HG03108 (cell line): Measurements from ENCODE around the gene KLK8.

ENCODE experiments used
- ATAC-seq: cut with Tn5 transposase; IDR thresholded peaks from one replicate; pipeline ENCODE4 v1.9.1; 2021; ENCODE audit warnings: moderate library complexity; ENCODE audit not compliant: unreplicated experiment

KLK8 gene

GRCh38 chr19:51018745-51019543, 17.5 kb upstream of the KLK8 start:
- ATAC-seq, result no peak

- no peak for ATAC-seq
Measured at GRCh38 chr19:51016798-51017683, 15.6 kb upstream of the KLK8 start.

DNA sequence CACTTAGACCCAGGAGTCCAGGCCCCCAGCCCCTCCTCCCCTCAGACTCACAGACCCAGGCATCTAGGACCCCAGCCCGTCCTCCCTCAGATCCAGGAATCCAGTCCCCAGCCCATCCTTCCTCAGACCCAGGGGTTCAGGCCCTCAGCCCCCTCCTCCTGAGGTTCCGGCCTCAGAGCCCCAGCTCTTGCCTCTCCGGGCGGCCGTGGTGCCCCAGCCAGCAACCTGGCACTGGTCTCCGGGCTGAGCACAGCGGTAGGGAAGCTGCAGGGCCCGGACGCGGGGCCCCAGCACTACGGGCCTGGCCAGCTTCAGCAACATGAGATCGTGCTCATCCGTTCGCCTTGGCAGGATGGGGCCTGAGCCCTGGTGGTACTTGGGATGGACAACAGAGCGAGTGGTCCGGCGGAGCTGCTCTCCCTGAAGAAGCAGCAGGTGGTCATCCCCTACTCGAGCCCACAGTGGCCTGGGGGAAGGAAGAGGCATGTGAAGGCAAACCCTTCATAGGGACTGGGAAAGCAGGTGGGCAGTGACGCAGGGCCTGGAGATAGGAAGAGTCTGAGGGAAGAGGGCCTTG, 14.4 kb upstream of the KLK8 start:
- ATAC-seq, result no peak

DNA sequence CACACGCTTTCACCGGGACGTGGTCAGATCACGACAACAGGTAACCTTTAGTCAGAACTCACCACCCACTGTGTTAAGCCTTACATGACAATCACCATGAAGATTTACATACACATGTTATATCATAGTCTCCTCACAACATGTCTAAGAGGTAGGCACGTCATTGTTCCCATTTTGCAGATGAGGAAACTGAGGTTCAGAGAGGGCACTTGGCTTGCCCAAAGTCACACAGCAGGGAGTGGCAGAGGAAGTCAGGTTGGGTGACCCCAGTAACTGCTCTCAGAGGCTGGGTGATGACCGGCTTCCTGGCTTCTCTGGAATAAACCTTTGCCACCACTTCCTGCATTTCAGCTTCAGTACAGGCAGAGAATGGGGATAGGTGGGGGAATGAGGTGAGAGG, 12.8 kb upstream of the KLK8 start:
- ATAC-seq, result no peak

GRCh38 chr19:51012661-51013190, 11.3 kb upstream of the KLK8 start:
- ATAC-seq, result no peak

GRCh38 chr19:51010066-51010795, 8.8 kb upstream of the KLK8 start:
- no peak for ATAC-seq

- ATAC-seq, result no peak
Measured at GRCh38 chr19:51009061-51009891, 7.9 kb upstream of the KLK8 start.

DNA sequence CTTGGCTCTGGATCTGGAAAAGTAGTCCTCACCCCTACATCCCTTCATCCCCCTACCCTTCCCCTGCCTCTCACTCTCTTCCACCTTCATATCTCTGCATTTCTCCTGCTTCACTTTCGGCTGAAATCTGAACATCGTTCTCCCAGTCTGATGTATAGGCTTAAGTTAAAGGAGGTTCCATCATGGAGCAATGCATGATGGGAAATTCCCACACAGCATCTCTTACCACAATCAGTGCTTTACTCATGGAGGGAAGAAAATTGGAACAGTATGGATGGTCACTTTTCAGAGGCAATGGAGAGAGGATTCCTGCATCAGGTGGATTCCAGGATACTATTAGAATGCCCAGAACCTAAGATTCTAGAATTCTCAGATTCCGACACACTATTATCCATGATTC, 6.1 kb upstream of the KLK8 start:
- no peak for ATAC-seq

DNA sequence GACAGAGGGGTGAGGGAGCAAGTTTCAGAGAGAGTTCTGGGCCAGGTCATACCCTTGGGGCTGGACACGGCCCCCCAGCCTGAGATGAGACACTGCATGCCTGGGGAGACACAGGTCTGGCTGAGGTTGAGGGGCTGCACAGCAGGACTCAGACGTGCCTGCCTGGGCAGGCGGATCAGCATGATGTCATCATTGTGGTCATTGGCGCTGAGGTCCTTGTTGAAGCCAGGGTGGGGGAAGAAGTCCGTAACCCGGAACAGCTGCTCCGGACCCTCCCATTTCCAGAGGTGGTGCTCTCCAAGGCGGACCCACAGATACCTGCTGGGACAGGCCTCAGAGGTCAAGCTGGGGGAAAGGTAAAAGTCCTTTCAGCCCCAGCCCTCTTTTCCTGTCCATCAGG, 5.0 kb upstream of the KLK8 start:
- ATAC-seq, result no peak

- no peak for ATAC-seq
Measured at GRCh38 chr19:51005248-51005647, 3.8 kb upstream of the KLK8 start.

DNA sequence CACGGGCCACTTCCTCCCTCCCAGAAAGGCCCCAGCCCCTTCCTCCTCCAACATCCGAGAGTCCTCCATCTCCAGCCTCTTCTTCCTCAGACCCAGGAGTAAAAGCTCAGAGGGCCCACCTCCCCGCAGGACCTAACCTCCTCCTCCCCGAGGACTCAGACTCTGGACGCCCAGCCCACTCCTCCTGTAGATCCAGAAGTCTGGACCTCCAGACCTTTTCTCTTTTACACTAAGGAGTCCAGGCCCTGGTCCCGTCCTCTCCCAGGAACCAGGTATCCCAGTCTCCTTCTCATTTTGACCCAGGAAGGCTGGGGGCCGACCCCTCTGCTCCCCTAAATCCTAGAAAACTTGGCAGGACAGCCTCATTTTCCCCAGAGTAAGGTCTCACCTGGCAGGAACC, 1.9 kb upstream of the KLK8 start:
- no peak for ATAC-seq

GRCh38 chr19:51002542-51003311, 1.3 kb upstream of the KLK8 start:
- no peak for ATAC-seq

DNA sequence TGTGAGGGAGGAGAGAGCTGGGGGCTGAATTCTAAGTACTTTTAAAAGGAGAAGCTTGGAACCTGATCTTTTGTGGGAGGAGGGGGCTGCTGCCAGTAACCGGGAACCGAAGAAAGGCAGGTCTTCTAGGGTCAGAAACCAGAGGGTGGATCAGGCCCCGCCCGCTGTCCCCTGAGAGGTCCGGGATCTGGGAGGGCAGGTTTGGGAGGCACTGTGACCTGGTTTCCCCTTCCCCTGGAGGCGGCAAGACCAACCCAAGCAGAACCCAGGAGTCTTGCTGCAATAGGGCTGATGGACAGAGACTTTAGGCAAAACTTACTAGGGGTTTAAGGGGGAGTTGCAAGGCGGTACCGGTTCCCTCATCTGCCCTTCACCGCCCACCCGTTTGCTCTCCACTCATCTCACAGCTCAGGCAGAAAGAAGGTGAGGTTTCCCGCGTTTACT, 707 bp upstream of the KLK8 start:
- ATAC-seq, result no peak

- no peak for ATAC-seq
Measured at GRCh38 chr19:51000981-51001380, 423 bp downstream of the KLK8 start.

DNA sequence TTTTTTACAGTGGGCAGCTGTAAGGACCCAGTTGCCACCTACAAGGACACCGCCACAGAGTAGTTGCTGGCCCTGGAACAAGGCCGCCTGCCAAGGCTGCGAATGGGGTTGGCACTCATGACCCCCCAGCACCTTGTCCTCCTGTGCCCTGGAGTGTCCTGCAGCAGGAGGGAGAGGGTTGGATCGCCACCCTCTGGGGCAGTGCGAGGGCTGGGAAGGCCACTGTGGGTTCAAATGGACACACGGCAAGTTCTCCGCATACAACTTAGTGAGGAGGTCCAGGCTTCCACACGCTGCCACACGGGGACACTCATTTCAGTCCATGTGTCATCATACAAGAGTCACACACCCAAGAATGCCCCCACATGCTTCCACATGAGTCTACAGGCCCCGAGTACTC, 978 bp downstream of the KLK8 start:
- no peak for ATAC-seq

GRCh38 chr19:50998686-50999085, 2.7 kb downstream of the KLK8 start:
- no peak for ATAC-seq

GRCh38 chr19:50998061-50998460, 3.3 kb downstream of the KLK8 start:
- ATAC-seq, result no peak

DNA sequence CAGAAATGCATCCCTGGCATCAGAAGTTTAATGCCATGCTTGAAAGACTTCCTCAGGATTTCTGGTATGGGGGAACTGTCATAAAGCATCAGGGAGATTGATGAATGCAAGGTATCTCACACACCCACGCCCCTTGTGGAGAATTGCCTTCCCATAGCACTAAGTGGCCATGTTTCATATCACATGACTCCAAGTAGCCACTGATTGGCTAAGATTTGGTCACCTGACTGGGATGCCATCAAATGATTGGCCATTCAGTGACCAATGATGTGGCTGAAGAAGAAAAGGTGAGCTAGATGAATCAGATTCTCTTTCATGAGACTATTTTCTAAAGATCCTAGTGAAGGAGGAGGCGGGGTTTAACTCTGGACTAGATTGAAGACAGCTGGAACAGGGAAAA, 7.3 kb downstream of the KLK8 start:
- no peak for ATAC-seq

DNA sequence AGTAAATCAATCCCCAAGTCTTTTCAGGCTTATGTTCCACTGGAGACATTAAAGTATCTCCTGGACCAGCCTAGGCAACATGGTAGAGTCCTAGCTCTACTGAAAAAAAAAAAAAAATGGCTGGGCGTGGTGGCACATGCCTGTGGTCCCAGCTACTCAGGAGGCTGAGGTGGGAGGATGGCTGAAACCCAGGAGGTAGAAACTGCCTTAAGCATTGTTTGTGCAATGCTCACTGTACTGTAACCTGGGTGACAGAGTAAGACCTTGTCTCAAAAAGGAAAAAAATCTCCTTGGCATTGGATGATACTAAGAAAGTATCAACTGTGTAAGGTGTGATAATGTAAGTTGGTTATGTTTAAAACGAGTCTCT, 8.8 kb downstream of the KLK8 start:
- no peak for ATAC-seq
